Measurements from ENCODE around the gene UAP1L1. TPM values are rescaled to one million over a fixed set of nuclear protein-coding genes. Genes with fewer than 3 reads are reported as not detected.

UAP1L1 gene
- total RNA-seq, 4 donors from 2014 or later = 6.6 to 13.7 (median 7.9) TPM

DNA sequence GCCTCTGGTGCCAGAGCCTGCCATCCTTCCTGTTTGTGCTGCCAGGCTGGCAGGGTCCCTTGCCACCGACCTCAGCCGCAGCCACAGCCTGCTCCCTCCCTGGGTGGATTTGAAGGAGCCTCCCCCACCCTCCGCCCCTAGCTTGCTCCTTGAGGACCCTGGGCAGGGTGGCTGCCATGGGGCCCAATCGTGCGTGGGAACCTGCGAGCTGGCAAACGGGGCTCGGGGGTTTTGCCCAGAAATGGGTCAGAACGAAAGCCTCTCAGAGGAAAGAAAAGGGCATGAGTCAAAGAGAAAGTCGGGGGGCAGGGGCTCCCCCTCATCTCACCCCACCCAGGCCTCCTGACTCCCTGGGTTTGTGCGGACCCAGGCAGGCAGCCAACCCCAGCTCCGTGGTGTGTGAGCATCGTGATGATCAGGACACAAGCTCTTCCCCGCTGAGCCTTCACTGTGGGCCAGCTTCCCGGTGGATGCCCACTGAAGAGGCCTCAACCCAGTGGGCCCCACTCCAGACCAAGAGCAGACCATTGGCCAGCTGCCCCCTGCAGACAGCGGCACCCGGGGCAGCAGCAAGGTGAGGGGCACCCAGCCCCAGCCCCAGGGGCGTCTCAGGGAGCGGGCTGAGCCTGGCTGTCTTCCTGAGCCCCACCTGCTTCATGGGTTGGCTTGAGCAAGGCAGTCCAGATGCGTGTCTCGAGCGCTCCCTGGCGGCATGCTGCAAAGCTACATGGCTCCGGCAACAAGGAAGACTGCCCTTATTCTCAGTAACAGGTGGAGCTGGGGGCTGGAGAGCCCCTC lies 42.4 kb upstream of the UAP1L1 start:
- DNase-seq (ENCODE audit: low spot score in 2 of 2) = peak; percentile 68 to 96
- peak in 1 of 3 donors; percentile 79 for TF ChIP-seq CTCF (IDR thresholded peaks at IDR 0.05)
- no peak for TF ChIP-seq POLR2A (IDR thresholded peaks at IDR 0.05)
- H3K4me3 ChIP-seq (ENCODE audit: low read depth, poor library complexity, severe bottlenecking) = no peak overlapping the region
- intact Hi-C loops (cut with DNase I; ENCODE audit: low total_unique reads) = loop anchor here (5.0 kb wide), 1 partner anchor 253 kb away; no protein-coding TSS in a partner anchor
- 11 to 19% methylated on average over 16 to 19 of the region's 24 CpGs for WGBS, 2 donors

DNA sequence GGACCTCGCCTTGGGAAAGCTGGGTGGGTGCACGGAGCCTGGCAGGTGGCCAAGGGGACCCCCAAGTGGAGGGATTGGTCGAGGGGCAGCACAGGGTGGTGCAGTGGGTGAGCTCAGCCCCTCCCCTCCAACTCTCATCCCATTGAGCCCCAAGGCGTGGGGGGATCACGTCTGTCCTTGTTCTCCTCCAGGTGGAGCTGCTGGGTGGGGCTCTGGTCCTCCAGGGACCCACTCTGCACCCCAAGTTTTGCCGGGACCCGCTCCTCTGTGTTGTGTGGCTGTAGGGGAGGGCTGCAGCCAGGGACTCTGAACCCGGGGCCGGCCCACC lies 41.8 kb upstream of the UAP1L1 start:
- TF ChIP-seq CTCF (IDR thresholded peaks at IDR 0.05) (no peak), POLR2A (IDR thresholded peaks at IDR 0.05) (no peak)
- no peak for DNase-seq (ENCODE audit: low spot score in 2 of 2)
- intact Hi-C loops (cut with DNase I; ENCODE audit: low total_unique reads) = no loop called here
- WGBS, 2 donors = 14 to 25% methylated on average over 4 to 7 of the region's 9 CpGs
- H3K4me3 ChIP-seq (ENCODE audit: low read depth, poor library complexity, severe bottlenecking) = no peak overlapping the region

- no peak overlapping the region for H3K4me3 ChIP-seq (ENCODE audit: low read depth, poor library complexity, severe bottlenecking)
- WGBS, 2 donors = 67 to 76% methylated on average over 8 of the region's 8 CpGs
- intact Hi-C loops (cut with DNase I; ENCODE audit: low total_unique reads) = no loop called here
- no peak for DNase-seq (ENCODE audit: low spot score in 2 of 2)
- no peak for TF ChIP-seq CTCF (IDR thresholded peaks at IDR 0.05)
- TF ChIP-seq POLR2A (IDR thresholded peaks at IDR 0.05) = no peak
These were observed 41.4 kb upstream of the UAP1L1 start for GRCh38 chr9:137035937-137036336.

GRCh38 chr9:137037035-137037434 lies 40.3 kb upstream of the UAP1L1 start:
- 62 to 70% methylated on average over 2 to 12 of the region's 13 CpGs for WGBS, 2 donors
- DNase-seq (ENCODE audit: low spot score in 2 of 2) = no peak
- intact Hi-C loops (cut with DNase I; ENCODE audit: low total_unique reads) = no loop called here

DNA sequence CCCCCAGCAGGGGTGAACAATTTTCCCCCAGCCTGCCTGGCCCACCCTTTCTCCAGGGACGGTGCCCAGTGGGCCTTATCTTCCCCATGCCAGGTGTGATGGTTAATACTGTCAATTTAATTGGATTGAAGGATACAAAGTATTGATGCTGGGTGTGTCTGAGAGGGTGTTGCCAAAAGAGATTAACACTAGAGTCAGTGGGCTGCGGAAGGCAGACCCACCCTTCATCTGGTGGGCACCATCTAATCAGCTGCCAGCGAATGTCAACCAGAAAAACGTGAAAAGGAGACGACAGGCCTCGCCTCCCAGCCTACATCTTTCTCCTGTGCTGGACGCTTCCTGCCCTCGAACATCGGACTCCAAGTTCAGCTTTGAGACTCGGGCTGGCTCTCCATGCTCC lies 39.8 kb upstream of the UAP1L1 start:
- intact Hi-C loops (cut with DNase I; ENCODE audit: low total_unique reads) = no loop called here
- no peak for TF ChIP-seq CTCF (IDR thresholded peaks at IDR 0.05)
- TF ChIP-seq POLR2A (IDR thresholded peaks at IDR 0.05) = no peak
- DNase-seq (ENCODE audit: low spot score in 2 of 2) = no peak
- no peak overlapping the region for H3K4me3 ChIP-seq (ENCODE audit: low read depth, poor library complexity, severe bottlenecking)
- WGBS, 2 donors = 83 to 87% methylated on average over 10 of the region's 10 CpGs

More at GRCh38 chr9:137037035-137037434, 40.3 kb upstream of the UAP1L1 start:
- no peak overlapping the region for H3K4me3 ChIP-seq (ENCODE audit: low read depth, poor library complexity, severe bottlenecking)
- TF ChIP-seq POLR2A (IDR thresholded peaks at IDR 0.05) (no peak), CTCF (IDR thresholded peaks at IDR 0.05) (no peak)

DNA sequence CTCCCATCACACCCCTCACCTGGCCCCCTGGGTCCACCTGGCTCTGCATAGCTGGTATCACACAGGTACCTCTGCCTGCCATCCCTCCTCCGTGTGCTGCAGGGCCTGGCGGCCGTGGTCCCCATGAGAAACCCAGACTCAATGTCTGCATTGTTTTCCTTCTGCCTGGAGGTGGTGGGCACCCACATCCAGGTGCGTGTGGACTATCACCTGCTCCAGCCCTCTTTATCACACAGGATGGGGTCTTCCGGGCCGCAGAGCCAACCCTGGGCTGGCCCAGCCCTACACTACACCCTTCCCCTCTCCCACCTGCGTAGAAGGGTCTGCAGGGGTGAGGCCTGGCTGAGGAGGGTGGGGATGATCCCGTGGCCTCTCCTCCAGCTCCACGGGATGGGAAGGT lies 38.4 kb upstream of the UAP1L1 start:
- TF ChIP-seq CTCF (IDR thresholded peaks at IDR 0.05) (no peak), POLR2A (IDR thresholded peaks at IDR 0.05) (no peak)
- intact Hi-C loops (cut with DNase I; ENCODE audit: low total_unique reads) = no loop called here
- no peak for DNase-seq (ENCODE audit: low spot score in 2 of 2)
- no peak overlapping the region for H3K4me3 ChIP-seq (ENCODE audit: low read depth, poor library complexity, severe bottlenecking)
- WGBS, 2 donors = 79% methylated on average over 9 of the region's 9 CpGs
